Parathyroid adenoma (tissue), 2 donors: ENCODE results near the gene DIAPH3.

Source experiments
- H2AFZ ChIP-seq: fragments of 300-600 bp; sonication (generic); one replicate; pipeline ENCODE4 v1.7.0; 2017; ENCODE audit warnings: antibody characterized with exemption, mild to moderate bottlenecking
- H3K27ac ChIP-seq: fragments of 300-600 bp; sonication (generic); one replicate; pipeline ENCODE4 v1.7.0; 2017
- H3K27me3 ChIP-seq: fragments of 300-600 bp; sonication (generic); one replicate; pipeline ENCODE4 v1.7.0; 2017; ENCODE audit warnings: low read length; ENCODE audit not compliant: control insufficient read depth, insufficient read depth
- H3K36me3 ChIP-seq: fragments of 300-600 bp; sonication (generic); one replicate; pipeline ENCODE4 v1.7.0; 2017; ENCODE audit warnings: low read length; ENCODE audit not compliant: control insufficient read depth, insufficient read depth
- H3K4me1 ChIP-seq: fragments of 300-600 bp; sonication (generic); one replicate; pipeline ENCODE4 v1.7.0; 2017; ENCODE audit warnings: control low read depth
- H3K4me2 ChIP-seq: fragments of 300-600 bp; sonication (generic); one replicate; pipeline ENCODE4 v1.7.0; 2017; ENCODE audit warnings: low read length
- H3K4me3 ChIP-seq: fragments of 300-600 bp; sonication (generic); one replicate; pipeline ENCODE4 v1.7.0; 2017; ENCODE audit warnings: low read depth, low read length
- H3K79me2 ChIP-seq: fragments of 300-600 bp; sonication (generic); one replicate; pipeline ENCODE4 v1.7.0; 2017; ENCODE audit warnings: control low read depth
- H3K9ac ChIP-seq: fragments of 300-600 bp; sonication (generic); one replicate; pipeline ENCODE4 v1.7.0; 2017; ENCODE audit warnings: mild to moderate bottlenecking
- H3K9me3 ChIP-seq: fragments of 300-600 bp; sonication (generic); one replicate; pipeline ENCODE4 v1.7.0; 2017; ENCODE audit warnings: low read length; ENCODE audit not compliant: control insufficient read depth
- CTCF ChIP-seq: fragments of 300-600 bp; sonication (generic); IDR thresholded peaks from one replicate; pipeline ENCODE4 v1.7.0; 2017; ENCODE audit warnings: antibody characterized with exemption, mild to moderate bottlenecking
- donor health status: primary hyperparathyroidism.

The DIAPH3 gene

GRCh38 chr13:60137911-60138560, 25.7 kb downstream of the DIAPH3 start:
- Histone ChIP-seq H3K4me1 (no peaks in the 10 kb centered on the region), H3K79me2 (no peaks in the 10 kb centered on the region), H3K4me3 (no peak overlapping the region), H3K36me3 (no peaks in the 10 kb centered on the region), H3K4me2 (no peak overlapping the region), H3K27me3 (no peaks in the 10 kb centered on the region), H3K27ac (no peak overlapping the region), H2AFZ (no peak overlapping the region), H3K9me3 (no peaks in the 10 kb centered on the region), H3K9ac (no peak overlapping the region)
- no peak for TF ChIP-seq CTCF

DNA sequence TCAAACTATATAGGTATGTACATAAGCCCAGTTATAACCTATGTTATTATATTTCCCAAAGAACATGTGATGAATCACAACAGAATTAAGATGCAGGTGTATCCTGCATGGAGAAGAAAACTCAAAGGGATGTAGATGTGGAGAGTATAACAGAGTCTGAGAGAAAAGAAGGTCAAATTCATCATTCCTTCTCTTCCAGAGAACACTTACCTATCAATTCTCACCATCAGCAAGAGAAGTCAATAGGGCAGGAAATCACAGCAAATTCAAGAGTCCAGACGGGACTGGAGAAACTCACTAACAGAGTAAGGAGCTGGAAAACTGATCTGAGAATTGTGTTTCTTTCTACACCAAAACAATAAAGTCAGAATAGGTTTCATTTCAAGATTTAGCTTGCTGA, 28.4 kb downstream of the DIAPH3 start:
- no peaks in the 10 kb centered on the region for H3K9me3 ChIP-seq
- no peak for TF ChIP-seq CTCF
- H2AFZ ChIP-seq = no peak overlapping the region

DNA sequence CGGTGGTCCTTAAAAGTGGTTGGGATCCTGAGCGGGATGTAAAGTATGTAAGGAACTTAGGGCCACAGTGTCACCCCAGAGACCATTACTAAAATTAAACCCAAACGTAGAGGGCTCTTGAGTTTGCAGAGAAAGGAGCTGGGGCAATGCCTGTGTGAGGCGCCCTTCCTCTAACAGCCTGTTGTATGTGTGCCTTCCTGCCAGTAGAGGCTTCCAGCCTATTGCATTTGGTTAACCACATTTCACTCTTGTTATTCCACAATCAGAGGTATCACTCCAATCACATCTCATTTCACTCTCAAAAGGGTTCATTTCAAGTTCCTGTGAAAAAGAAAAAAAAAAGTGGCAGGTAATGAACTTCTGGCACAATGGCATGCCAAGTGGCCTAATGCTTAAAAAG, 29.4 kb downstream of the DIAPH3 start:
- Histone ChIP-seq H3K9me3 (no peaks in the 10 kb centered on the region), H3K36me3 (no peaks in the 10 kb centered on the region), H2AFZ (no peak overlapping the region), H3K4me2 (no peak overlapping the region), H3K27me3 (no peaks in the 10 kb centered on the region), H3K9ac (no peak overlapping the region), H3K27ac (no peak overlapping the region), H3K79me2 (no peaks in the 10 kb centered on the region), H3K4me1 (no peaks in the 10 kb centered on the region), H3K4me3 (no peak overlapping the region)
- TF ChIP-seq CTCF = no peak

More for the DNA sequence above, 28.4 kb downstream of the DIAPH3 start:
- H3K27me3 ChIP-seq = no peaks in the 10 kb centered on the region
- no peaks in the 10 kb centered on the region for H3K79me2 ChIP-seq
- H3K27ac ChIP-seq = no peak overlapping the region
- H3K9ac ChIP-seq = no peak overlapping the region
- H3K4me3 ChIP-seq = no peak overlapping the region
- no peaks in the 10 kb centered on the region for H3K36me3 ChIP-seq
- H3K4me2 ChIP-seq = no peak overlapping the region
- H3K4me1 ChIP-seq = no peaks in the 10 kb centered on the region

- H3K9me3 ChIP-seq = no peaks in the 10 kb centered on the region
- H3K27me3 ChIP-seq = no peaks in the 10 kb centered on the region
- no peak overlapping the region for H3K4me2 ChIP-seq
- H3K4me1 ChIP-seq = no peaks in the 10 kb centered on the region
- H3K9ac ChIP-seq = no peak overlapping the region
- no peak for TF ChIP-seq CTCF
- H3K36me3 ChIP-seq = no peaks in the 10 kb centered on the region
- H3K79me2 ChIP-seq = no peaks in the 10 kb centered on the region
- H3K27ac ChIP-seq = no peak overlapping the region
- H3K4me3 ChIP-seq = no peak overlapping the region
- no peak overlapping the region for H2AFZ ChIP-seq
Observed at GRCh38 chr13:60121337-60121687, 42.4 kb downstream of the DIAPH3 start.

DNA sequence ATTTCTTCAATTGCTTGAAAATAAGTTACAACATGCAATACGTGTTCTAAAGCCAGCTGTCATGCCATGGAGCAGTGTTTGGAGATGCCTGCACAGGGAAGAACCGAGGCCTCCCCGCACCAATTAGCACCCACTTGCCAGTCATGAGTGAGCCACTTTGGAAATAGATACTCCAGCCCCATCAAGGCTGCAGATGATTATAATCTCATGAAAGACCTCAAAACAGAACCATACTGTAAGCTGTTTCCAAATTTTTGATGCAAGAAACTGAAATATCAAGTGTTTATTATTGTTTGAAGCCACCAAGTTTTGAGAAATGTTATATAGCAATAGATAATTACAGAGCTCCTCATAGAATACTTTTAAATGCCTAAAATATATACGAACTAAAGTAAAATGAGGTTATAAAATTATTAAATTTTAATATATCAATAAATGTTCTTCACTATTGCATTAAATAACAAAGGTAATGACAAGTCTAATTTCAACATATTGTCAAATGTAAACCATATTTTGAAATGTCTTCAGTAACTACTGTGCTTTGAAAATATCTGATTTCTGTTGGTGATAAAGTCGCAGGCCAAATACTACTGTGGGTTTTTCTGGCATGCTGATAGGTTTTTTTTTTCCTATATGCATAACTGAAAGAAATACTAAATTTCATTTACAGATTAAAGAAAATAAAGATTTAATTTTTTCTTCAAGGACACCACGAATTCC, 43.0 kb downstream of the DIAPH3 start:
- Histone ChIP-seq H3K4me2 (no peak overlapping the region), H3K36me3 (no peaks in the 10 kb centered on the region), H3K79me2 (no peaks in the 10 kb centered on the region), H3K4me3 (no peak overlapping the region), H3K27ac (no peak overlapping the region), H3K9ac (no peak overlapping the region), H2AFZ (no peak overlapping the region), H3K4me1 (no peaks in the 10 kb centered on the region), H3K9me3 (no peaks in the 10 kb centered on the region), H3K27me3 (no peaks in the 10 kb centered on the region)
- TF ChIP-seq CTCF = no peak
